Osteocyte (in vitro differentiated cells): ENCODE results near the gene ASTN2. TPM values are rescaled to one million over a fixed set of nuclear protein-coding genes. Genes with fewer than 3 reads are reported as not detected.

ENCODE experiments used
- DNase-seq: peaks from one replicate; pipeline ENCODE4 v3.0.0; 2021; ENCODE audit warnings: mixed read lengths; ENCODE audit not compliant: unreplicated experiment; ENCODE audit errors: extremely low spot score
- H3K27ac Mint-ChIP-seq: one replicate; pipeline ENCODE4 v1.8.0; 2021; ENCODE audit warnings: mild to moderate bottlenecking, mixed read lengths; ENCODE audit not compliant: unreplicated experiment
- H3K27me3 Mint-ChIP-seq: one replicate; pipeline ENCODE4 v1.8.0; 2021; ENCODE audit warnings: mixed read lengths; ENCODE audit not compliant: unreplicated experiment
- H3K36me3 Mint-ChIP-seq: one replicate; pipeline ENCODE4 v1.8.0; 2021; ENCODE audit warnings: mixed read lengths; ENCODE audit not compliant: unreplicated experiment
- H3K4me1 Mint-ChIP-seq: one replicate; pipeline ENCODE4 v1.8.0; 2021; ENCODE audit warnings: mixed read lengths; ENCODE audit not compliant: unreplicated experiment
- H3K4me3 Mint-ChIP-seq: one replicate; pipeline ENCODE4 v1.8.0; 2021; ENCODE audit warnings: mild to moderate bottlenecking, moderate library complexity, mixed read lengths; ENCODE audit not compliant: unreplicated experiment
- H3K9me3 Mint-ChIP-seq: one replicate; pipeline ENCODE4 v1.8.0; 2021; ENCODE audit warnings: mixed read lengths; ENCODE audit not compliant: unreplicated experiment
- total RNA-seq: library from RNA; stranded (reverse); gene quantifications from 2 replicates; pipeline ENCODE4 v1.2.1, GENCODE V29; 2021
- TF ChIP-seq, protein P1 (sequence below): fragments of 200-600 bp; sonication (generic); IDR thresholded peaks from 2 replicates; pipeline ENCODE4 v1.5.0; 2021; ENCODE audit warnings: antibody characterized with exemption, mild to moderate bottlenecking, moderate library complexity

ASTN2 gene
- total RNA-seq, 1 donor from 2014 or later = 2.3 TPM

DNA sequence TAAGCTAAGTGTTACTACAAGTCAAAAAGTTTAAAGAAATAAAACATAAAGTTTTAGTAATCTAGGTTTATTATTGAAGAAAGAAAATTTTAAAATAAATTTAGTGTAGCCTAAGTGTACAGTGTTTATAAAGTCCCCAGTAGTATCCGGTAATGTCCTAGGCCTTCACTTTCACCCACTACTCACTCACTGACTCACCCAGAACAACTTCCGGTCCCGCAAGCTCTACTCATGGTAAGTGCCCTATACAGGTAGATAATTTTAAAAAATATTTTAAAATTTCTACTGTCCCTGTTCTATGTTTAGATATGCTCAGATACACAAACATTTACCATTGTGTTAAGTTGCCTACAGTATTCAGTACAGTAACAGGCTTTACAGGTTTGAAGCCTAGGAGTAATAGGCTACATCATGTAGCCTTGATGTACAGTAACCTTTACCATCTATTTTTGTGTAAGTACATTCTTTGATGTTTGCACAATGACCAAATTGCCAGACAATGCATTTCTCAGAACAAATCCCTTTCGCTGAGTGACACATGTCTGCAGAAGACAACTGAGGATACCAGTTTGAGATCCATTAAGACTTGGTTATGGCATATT is 474.1 kb downstream of the ASTN2 start:
- Mint-ChIP-seq H3K4me3 (no peak overlapping the region), H3K27me3 (no peaks in the 10 kb centered on the region), H3K36me3 (no peaks in the 10 kb centered on the region), H3K9me3 (peaks cover 4% of the 10 kb centered on the region), H3K27ac (no peak overlapping the region), H3K4me1 (no peaks in the 10 kb centered on the region)
- no peak for DNase-seq
- TF ChIP-seq, protein P1, sequence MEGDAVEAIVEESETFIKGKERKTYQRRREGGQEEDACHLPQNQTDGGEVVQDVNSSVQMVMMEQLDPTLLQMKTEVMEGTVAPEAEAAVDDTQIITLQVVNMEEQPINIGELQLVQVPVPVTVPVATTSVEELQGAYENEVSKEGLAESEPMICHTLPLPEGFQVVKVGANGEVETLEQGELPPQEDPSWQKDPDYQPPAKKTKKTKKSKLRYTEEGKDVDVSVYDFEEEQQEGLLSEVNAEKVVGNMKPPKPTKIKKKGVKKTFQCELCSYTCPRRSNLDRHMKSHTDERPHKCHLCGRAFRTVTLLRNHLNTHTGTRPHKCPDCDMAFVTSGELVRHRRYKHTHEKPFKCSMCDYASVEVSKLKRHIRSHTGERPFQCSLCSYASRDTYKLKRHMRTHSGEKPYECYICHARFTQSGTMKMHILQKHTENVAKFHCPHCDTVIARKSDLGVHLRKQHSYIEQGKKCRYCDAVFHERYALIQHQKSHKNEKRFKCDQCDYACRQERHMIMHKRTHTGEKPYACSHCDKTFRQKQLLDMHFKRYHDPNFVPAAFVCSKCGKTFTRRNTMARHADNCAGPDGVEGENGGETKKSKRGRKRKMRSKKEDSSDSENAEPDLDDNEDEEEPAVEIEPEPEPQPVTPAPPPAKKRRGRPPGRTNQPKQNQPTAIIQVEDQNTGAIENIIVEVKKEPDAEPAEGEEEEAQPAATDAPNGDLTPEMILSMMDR = no peak

DNA sequence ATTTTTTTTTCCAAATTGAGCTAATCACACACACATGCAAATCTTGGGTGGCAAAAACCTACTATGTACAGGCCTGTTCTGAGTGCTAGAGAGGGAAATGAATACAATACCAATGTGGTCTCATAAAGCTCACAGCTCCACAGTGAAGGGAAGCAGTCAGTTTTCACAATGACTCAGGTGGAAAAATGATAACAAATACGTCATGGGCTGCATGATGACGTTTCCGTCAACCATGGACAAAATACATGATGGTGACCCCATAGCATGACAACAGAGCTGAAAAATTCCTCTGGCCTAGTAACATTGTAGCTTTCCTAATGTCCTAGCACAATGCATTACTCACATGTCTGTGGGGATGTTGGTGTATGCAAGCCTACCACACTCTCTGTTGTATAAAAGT is 475.2 kb downstream of the ASTN2 start:
- no peak overlapping the region for H3K4me3 Mint-ChIP-seq
- H3K36me3 Mint-ChIP-seq = no peaks in the 10 kb centered on the region
- peaks cover 4% of the 10 kb centered on the region for H3K9me3 Mint-ChIP-seq
- no peak overlapping the region for H3K27ac Mint-ChIP-seq
- no peaks in the 10 kb centered on the region for H3K4me1 Mint-ChIP-seq
- TF ChIP-seq, protein P1 = no peak
- no peak for DNase-seq
- H3K27me3 Mint-ChIP-seq = no peaks in the 10 kb centered on the region

DNA sequence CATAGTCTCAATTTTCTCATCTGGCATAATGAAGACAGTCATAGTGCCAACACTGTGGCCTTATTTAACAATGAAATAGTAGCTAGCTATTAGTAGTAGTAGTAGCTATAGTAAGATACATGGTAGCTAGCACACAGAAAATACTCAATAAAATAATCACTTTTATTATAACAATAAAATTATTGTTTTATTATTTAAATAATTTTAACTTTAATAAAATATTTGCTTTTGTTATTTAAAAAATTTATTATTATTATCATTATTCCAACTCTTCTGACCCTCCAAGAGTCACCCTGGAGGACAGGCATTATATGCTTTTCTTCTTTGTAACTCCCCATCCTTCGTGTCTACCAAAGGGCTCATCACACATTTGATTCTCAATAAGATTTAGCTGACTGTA is 475.7 kb downstream of the ASTN2 start:
- Mint-ChIP-seq H3K4me1 (no peaks in the 10 kb centered on the region), H3K27ac (no peak overlapping the region), H3K36me3 (no peaks in the 10 kb centered on the region), H3K4me3 (no peak overlapping the region), H3K27me3 (no peaks in the 10 kb centered on the region), H3K9me3 (peaks cover 4% of the 10 kb centered on the region)
- TF ChIP-seq, protein P1 = no peak
- DNase-seq = no peak

DNA sequence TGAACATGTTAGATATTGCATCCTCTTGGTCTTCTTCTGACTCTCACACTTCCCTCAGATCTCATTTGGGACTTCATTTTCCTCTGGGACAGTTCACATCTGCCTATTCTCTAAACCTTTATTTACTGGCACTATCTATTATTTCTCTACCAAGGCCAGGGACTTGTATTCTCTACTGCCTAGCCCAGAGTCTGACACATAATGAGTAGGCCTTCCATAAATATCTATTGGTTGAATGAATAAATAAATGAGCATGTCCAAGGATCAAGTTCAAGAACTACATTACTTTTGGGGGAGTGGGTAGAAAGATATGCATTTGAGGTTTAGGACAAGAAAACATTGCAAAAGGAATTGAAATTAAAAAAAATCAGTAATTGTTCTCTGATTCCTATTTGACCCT is 477.5 kb downstream of the ASTN2 start:
- H3K27ac Mint-ChIP-seq = no peak overlapping the region
- TF ChIP-seq, protein P1 = no peak
- DNase-seq = no peak

DNA sequence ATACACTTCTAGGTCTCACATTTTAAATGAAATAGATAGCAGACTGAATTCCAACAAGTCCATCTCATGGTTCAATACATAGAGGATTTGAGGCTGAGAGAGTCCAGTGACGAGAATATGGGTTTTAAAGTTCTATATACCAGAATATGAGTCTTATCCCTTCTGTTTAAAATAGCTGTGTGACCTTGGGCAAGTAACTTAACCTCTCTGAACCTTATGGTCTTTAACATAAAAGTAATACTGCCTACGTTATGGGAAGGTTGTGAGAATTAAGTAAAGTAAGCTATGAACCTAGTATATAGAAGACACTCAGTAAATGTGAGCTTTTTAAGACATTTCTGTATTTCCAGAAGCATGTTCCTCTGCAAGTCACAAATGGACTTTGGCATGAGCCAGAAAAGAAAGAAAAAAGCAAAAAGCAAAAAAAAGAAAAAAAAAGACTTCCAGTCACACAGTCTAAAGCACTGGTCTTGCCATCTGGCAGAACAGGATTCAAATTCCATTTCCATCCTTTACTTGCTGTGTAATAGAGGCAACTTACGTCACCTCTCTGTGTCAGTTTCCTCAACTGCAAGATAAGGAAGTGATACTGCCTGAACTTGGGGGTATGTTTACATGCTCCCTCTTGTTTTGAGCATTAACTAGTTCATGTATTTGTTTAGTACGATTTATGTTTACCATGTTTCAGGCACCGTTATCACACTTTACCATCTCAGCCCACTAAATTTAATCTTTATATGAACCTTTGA is 479.5 kb downstream of the ASTN2 start:
- H3K9me3 Mint-ChIP-seq = peaks cover 4% of the 10 kb centered on the region
- H3K4me3 Mint-ChIP-seq = no peak overlapping the region
- no peaks in the 10 kb centered on the region for H3K36me3 Mint-ChIP-seq
- H3K27me3 Mint-ChIP-seq = peaks cover 3% of the 10 kb centered on the region
- no peak for DNase-seq
- no peaks in the 10 kb centered on the region for H3K4me1 Mint-ChIP-seq
- TF ChIP-seq, protein P1 = no peak
- no peak overlapping the region for H3K27ac Mint-ChIP-seq

More for the DNA sequence above, 477.5 kb downstream of the ASTN2 start:
- Mint-ChIP-seq H3K9me3 (peaks cover 4% of the 10 kb centered on the region), H3K4me1 (no peaks in the 10 kb centered on the region), H3K36me3 (no peaks in the 10 kb centered on the region), H3K27me3 (peaks cover 3% of the 10 kb centered on the region), H3K4me3 (no peak overlapping the region)
